ENCODE measurements around the gene TOMM22. TPM values are rescaled to one million over a fixed set of nuclear protein-coding genes. Genes with fewer than 3 reads are reported as not detected.

Gene TOMM22
- total RNA-seq, 1 experiment from 2014 or later: 71.5 TPM

DNA sequence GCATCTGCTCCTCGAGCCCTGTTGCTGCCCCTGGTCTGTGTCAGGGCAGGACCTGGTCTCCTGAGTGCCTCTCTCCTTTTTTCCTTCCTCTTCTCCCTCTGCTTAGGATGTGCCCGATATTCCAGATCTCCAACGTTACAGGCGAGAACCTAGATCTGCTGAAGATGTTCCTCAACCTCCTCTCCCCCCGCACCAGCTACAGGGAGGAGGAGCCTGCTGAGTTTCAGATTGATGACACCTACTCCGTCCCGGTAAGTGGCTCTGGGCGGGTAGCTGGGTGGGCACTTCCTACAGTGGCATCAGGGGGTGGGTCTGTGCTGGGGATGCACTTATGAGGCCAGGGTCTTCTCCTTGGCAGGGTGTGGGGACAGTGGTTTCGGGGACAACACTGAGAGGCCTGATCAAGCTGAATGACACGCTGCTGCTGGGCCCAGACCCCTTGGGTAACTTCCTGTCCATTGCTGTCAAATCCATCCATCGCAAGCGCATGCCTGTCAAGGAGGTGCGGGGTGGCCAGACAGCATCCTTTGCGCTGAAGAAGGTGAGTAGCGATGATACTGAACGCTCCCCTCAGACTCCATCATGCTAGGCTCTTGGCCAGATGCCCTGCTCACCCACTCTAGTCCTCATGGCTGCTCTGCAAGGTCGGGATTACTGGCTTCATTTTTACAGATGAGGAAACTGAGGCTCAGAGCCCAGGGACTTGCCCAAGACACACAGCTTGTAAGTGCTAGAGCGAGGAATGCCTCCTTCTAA lies 44.3 kb downstream of the TOMM22 start:
- H3K36me3 Mint-ChIP-seq (ENCODE audit: insufficient read depth, unreplicated experiment): peaks cover 89% of the 10 kb centered on the region
- no peaks in the 10 kb centered on the region for H3K27me3 Mint-ChIP-seq (ENCODE audit: insufficient read depth, unreplicated experiment)
- no peak overlapping the region for H3K27ac Mint-ChIP-seq (ENCODE audit: low read depth, unreplicated experiment)
- H3K4me1 Mint-ChIP-seq (ENCODE audit: insufficient read depth, unreplicated experiment): no peaks in the 10 kb centered on the region
- POLR2A ChIA-PET: interaction anchor here (1.2 to 1.3 kb wide), 2 partner anchors 19 to 21 kb away, joined by 3 to 4 read pairs; partner anchors contain the start of gene GTPBP1
- TF ChIP-seq, protein P1, sequence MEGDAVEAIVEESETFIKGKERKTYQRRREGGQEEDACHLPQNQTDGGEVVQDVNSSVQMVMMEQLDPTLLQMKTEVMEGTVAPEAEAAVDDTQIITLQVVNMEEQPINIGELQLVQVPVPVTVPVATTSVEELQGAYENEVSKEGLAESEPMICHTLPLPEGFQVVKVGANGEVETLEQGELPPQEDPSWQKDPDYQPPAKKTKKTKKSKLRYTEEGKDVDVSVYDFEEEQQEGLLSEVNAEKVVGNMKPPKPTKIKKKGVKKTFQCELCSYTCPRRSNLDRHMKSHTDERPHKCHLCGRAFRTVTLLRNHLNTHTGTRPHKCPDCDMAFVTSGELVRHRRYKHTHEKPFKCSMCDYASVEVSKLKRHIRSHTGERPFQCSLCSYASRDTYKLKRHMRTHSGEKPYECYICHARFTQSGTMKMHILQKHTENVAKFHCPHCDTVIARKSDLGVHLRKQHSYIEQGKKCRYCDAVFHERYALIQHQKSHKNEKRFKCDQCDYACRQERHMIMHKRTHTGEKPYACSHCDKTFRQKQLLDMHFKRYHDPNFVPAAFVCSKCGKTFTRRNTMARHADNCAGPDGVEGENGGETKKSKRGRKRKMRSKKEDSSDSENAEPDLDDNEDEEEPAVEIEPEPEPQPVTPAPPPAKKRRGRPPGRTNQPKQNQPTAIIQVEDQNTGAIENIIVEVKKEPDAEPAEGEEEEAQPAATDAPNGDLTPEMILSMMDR (IDR thresholded peaks at IDR 0.05; ENCODE audit: unreplicated experiment): no peak
- no peak for DNase-seq (ENCODE audit: unreplicated experiment)
- no peaks in the 10 kb centered on the region for H3K9me3 Mint-ChIP-seq (ENCODE audit: unreplicated experiment)
- no TSS peak for BruUV-seq (replicated peaks)
- CTCF ChIA-PET: interaction anchor here (0.6 to 1.3 kb wide), 3 partner anchors 11 to 154 kb away, joined by 3 to 5 read pairs (median 3); no protein-coding TSS in a partner anchor
- H3K4me3 Mint-ChIP-seq (ENCODE audit: unreplicated experiment): no peak overlapping the region
- intact Hi-C loops (cut with micrococcal nuclease): no loop called here

DNA sequence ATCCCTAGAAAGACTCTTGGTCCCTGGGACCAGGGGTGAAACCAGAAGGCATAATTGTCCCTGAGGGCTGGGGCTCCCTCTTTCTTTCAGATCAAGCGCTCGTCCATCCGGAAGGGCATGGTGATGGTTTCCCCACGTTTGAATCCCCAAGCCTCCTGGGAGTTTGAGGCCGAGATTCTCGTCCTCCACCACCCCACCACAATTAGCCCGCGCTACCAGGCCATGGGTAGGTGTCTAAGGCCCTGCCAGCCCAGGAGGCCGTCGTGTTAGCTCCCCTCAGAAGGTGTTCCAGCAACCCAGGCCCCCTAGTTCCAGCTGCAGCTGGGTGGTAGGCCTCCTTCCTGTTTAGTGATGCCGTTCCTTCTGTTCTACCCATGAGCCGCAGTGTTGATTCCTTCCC lies 45.4 kb downstream of the TOMM22 start:
- Mint-ChIP-seq H3K36me3 (ENCODE audit: insufficient read depth, unreplicated experiment) (peaks cover 91% of the 10 kb centered on the region), H3K4me3 (ENCODE audit: unreplicated experiment) (no peak overlapping the region), H3K4me1 (ENCODE audit: insufficient read depth, unreplicated experiment) (no peaks in the 10 kb centered on the region), H3K27me3 (ENCODE audit: insufficient read depth, unreplicated experiment) (no peaks in the 10 kb centered on the region), H3K9me3 (ENCODE audit: unreplicated experiment) (no peaks in the 10 kb centered on the region), H3K27ac (ENCODE audit: low read depth, unreplicated experiment) (no peak overlapping the region)
- TF ChIP-seq, protein P1 (IDR thresholded peaks at IDR 0.05; ENCODE audit: unreplicated experiment): no peak
- no TSS peak for BruUV-seq (replicated peaks)
- POLR2A ChIA-PET: no interaction called here
- intact Hi-C loops (cut with micrococcal nuclease): no loop called here
- CTCF ChIA-PET: interaction anchor here (0.6 to 1.0 kb wide), 2 partner anchors 39 to 124 kb away, joined by 3 read pairs; no protein-coding TSS in a partner anchor
- DNase-seq (ENCODE audit: unreplicated experiment): no peak

DNA sequence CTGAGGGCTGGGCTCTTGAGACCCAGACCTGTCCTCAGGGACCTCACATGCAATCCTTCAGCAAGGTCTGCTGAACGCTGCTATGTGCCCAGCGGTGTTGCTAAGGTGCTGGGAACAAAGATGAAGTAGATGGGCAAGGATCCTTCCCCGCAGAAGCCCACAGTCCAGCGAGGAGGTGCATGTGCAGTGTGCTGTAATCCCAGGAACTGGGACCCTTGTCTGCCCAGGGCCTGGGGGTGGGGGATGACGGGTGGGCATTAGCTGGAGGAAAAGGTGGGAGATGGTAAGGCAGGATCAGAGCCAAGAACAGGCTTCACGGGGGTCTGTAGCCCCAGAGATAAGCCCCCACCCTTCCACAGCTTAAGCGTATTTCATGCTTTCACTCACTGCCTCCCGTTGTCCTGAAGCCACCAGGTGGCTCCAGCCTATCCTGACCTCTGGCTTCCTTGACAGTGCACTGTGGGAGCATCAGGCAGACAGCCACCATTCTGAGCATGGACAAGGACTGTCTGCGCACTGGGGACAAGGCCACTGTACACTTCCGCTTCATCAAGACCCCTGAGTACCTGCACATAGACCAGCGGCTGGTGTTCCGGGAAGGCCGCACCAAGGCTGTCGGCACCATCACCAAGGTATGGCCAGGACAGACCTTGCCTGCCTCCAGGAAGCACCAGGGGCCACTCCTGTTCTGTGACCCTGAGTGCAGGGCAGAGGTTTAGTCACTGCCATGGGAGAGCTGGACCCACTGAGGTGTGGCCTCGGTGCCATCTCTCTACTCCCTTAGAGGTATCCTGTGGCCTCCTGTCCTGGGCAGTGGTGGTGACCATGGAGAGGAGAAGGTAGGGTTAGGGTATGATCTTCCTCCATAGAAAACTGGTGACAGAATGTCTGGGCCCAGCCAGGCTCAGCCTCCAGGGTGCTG lies 46.0 kb downstream of the TOMM22 start:
- TF ChIP-seq, protein P1 (IDR thresholded peaks at IDR 0.05; ENCODE audit: unreplicated experiment): no peak
- intact Hi-C loops (cut with micrococcal nuclease): no loop called here
- Mint-ChIP-seq H3K27me3 (ENCODE audit: insufficient read depth, unreplicated experiment) (no peaks in the 10 kb centered on the region), H3K27ac (ENCODE audit: low read depth, unreplicated experiment) (no peak overlapping the region), H3K9me3 (ENCODE audit: unreplicated experiment) (no peaks in the 10 kb centered on the region), H3K4me1 (ENCODE audit: insufficient read depth, unreplicated experiment) (no peaks in the 10 kb centered on the region), H3K4me3 (ENCODE audit: unreplicated experiment) (no peak overlapping the region), H3K36me3 (ENCODE audit: insufficient read depth, unreplicated experiment) (peaks cover 90% of the 10 kb centered on the region)
- no TSS peak for BruUV-seq (replicated peaks)
- CTCF ChIA-PET: interaction anchor here (0.6 to 0.9 kb wide), 2 partner anchors 46 to 123 kb away, joined by 3 to 5 read pairs; partner anchors contain the start of gene TOMM22
- POLR2A ChIA-PET: interaction anchor here (2.4 kb wide), 1 partner anchor 22 kb away, joined by 6 read pairs; the partner anchor contains the start of gene GTPBP1
- DNase-seq (ENCODE audit: unreplicated experiment): no peak

All from MCF 10A (cell line).